C1 segment of cervical spinal cord (tissue), 14 donors: ENCODE data around the gene ERCC6L.
A peak's percentile ranks its signal among the peaks of the same experiment; 100 is the strongest.
"Not testable (repeated sequence)": the region's sequence is repeated elsewhere in the genome, so short reads cannot be mapped to it uniquely, and the experiment has no call there.

Experiments used
- DNase-seq, 14 donors: peaks; one replicate each; lab custom pipeline; 2025; lab: John Stamatoyannopoulos, UW

Gene ERCC6L

GRCh38 chrX:72253686-72254085, 14.9 kb upstream of the ERCC6L start:
- no peak for DNase-seq

- DNase-seq, result peak in 1 of 14 donors; percentile 3
These were observed 8.5 kb upstream of the ERCC6L start for GRCh38 chrX:72247206-72247942.

DNA sequence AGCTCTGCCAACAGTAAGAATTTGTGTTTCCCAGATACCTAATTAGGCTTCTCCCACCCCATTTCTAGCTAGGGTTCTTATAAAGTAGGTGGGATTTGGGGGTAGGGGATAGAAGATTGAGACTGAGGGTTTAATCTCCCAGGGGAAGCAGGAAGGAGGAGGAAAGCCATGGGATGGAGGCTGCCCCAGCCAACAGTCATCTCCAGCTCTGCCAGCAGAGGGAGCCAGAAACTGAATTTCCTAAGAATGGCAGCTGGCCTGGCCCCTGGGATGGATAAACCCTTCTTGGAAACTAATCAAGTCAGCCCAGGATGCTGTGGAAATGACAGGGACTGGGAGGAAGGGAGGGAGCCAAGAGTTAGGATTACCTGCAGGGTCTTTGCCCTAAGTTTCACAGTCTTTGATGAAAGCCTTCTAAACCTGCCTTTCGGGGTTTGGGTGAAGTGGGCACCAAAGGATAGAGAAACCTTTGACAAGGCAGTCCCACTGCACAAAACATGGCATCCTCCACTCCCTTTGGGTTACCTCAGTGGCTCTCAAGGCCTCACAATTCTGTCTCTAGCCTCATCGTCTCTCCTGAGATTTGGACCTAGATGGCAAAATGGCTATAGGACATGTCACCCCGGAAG, 6.7 kb upstream of the ERCC6L start:
- peak in 7 of 14 donors; percentile 0 to 26 (median 8) for DNase-seq

DNA sequence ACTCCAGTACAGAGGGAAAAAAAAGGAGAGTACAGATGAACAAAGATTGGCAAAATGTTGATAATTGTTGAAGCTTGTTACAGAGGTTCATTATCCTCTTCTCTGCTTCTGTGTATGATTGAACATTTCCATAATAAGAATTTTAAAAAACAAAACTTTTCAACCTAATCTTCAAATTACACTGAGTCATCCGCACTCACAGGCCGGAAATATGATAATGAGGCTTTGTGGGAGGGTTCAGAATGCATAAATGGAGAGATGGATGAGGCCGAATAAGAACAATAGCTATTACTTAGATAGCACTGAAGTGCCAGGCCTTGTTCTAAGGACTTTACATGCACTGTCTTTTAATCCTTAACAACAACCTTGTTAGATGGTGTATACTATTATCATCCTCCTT, 4.6 kb upstream of the ERCC6L start:
- no peak for DNase-seq

DNA sequence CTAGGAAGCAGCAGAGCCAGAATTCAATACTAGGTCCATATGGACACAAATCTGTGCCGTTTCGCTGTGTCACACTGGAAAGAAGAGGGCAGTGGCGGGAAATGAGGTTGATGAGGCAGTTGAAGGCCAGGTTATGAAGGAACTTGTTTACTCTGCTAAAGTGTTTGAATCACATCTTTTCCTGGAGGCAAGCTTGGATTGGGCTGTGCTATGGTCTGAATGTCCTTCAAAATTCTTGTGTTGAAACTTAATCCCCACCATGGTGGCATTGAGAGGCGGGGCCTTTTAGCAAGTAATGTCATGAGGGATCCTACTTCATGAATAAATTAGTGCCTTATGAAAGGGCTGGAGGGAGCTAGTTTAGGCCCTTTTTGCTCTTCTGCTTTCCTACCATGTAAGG, 2.1 kb upstream of the ERCC6L start:
- no peak for DNase-seq

DNA sequence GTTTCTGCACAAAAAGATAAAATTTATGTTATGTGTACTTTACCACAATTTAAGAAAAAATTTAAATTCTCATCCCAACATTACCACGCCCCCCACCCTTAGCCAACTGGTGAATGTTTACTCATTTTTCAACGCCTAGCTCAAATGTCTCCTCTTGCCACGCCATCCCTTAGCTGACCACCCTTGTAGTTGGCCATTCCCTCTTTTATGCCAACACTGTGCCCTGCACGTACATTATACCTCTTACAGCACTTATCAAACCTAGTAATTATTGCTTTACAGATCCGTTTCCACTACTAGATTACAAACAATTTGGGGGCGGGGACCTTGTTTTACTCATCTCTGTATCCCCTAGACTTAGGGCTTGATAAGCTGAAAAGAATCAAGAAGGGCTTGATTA, 644 bp downstream of the ERCC6L start:
- no peak for DNase-seq

GRCh38 chrX:72236841-72237240, 2.0 kb downstream of the ERCC6L start:
- DNase-seq, result no peak

GRCh38 chrX:72230290-72230689, 8.5 kb downstream of the ERCC6L start:
- DNase-seq, result no peak

DNA sequence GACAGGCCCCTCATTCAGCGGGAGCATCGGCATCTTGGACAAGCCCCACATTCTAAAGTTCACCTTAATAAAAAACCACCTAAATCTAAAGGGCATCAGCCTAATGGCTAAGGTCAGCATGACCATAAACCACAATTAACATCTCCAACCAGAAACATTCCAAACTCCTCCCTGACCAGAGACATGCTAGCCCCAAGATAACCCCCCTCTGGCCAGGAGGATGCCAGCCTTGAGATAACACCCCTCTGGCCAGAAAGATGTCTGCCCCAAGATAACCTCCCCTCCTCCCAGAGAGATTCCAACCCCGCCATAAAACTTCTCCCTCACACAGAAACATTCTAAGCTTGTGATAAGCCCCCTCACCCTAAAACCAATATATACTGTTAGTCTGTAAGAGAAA, 18.5 kb downstream of the ERCC6L start:
- not testable (repeated sequence) for DNase-seq

DNA sequence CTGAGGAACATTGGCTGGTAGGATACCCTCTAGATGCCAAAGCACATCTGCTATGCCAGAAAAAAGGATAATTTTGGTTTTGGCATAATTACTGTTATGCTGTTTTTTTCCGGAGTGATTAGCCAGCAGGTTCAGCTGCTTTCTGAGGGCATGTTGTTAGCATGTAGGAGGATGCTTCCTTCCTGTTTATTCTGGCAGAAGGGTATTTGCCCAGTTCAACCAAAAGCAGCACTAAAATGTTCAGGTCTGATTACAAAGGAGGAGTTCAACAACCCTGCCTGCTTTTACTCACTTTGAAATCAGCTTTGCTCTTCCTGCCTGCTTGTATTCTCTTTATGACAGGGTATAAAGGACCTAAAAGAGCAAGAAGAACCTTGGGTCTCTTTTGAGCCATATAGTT, 21.9 kb downstream of the ERCC6L start:
- no peak for DNase-seq

DNA sequence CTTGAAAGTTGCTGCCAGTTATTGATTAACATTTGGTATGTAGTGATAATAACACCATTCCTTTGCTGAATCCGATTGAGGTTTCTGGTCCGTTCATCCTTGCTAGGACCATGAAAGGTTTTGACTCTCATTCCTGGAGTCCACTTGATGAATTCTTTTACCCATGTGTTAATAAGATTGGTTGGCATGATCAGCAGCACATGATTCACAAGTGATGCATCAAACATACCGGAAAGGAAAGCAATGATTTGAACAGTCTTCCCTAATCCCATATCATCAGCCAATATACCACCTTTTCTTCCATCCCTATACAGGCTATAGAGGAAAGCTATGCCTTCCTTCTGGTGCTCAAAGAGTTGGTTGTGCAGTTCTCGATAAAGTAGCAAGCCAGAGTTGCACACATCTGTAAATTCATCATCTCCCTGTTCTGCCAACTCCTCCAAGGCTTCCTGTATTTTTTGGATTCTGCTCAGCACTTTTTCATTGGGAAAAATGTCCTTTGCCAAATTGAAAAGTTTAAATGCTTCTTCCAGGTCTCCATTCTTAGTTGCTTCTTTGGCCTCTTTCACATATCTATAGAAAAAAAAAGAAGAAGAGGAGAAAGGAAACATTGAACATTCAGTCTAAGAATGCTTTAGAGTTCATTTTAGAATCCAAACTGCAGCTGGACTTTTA, 30.6 kb downstream of the ERCC6L start:
- DNase-seq, result no peak

DNA sequence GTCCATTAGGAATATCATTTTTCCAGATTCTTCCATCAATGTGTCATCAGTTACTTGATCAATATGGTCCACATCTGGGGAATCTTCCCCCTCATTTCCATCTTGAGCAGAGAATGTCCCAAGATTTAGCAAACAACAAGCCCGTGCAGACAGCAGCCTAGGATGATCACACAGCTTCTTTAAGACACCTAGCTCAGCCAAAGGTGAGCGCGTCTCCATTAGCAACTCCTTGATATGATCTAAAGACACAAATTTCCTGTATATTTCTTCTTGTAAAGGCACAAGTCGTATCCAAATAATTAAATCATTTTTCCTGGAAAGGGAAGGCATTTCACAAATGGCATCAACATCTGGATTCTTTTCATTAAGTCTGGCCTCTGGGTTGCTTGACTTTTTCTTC, 31.5 kb downstream of the ERCC6L start:
- no peak for DNase-seq

- no peak for DNase-seq
These were observed 33.1 kb downstream of the ERCC6L start for GRCh38 chrX:72205706-72206105.

DNA sequence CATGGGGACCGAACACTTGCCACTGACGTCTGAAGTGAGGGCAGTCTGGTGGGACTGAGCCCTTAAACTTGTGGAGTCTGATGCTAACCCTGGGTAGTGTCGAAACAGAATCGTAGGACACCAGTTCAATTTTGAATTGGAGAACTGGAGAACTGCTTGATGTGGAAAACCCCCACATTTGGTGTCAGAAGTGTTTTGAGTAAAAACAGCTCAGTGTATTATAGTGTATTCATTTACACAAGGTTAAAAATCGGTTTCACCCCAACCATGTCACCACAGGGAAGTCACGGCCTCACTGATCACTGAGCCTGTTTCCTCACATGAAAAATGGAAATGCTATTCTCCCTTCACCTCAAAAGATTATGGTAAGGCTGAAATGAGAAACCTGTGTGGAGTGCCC, 35.4 kb downstream of the ERCC6L start:
- DNase-seq, result no peak

GRCh38 chrX:72202792-72203401, 35.9 kb downstream of the ERCC6L start:
- no peak for DNase-seq

DNA sequence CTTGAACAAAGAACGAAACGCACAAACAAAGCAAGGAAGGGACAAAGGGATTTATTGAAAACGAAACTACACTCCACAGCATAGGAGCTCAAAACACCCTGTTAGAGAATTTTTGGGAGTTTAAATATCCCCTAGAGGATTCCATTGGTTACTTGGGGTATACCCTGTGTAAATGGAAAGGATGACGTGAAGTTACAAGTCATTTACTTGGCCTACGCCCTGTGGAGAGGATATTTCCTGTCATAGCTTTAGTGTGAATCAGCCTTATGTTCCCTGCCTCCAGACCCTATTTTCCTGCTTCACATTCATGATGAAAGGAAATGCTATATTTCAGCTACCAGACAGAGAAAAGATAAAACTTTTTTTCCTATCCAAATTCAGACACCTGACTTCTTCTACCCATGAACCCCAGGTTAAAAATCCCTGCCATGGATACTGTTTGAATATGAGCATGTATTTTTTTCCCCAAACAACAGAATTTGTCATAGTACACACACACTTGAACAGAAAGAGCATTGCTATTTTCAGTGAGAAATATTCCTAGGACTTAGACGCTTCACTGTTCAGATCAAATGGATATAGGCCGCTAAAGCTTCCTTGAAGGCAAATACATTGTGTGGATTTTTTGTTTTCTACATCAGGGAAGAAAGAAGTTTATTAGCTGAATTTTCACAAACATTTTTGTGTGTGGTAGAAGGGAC, 36.8 kb downstream of the ERCC6L start:
- DNase-seq, result no peak

GRCh38 chrX:72182924-72183323, 55.9 kb downstream of the ERCC6L start:
- no peak for DNase-seq

GRCh38 chrX:72181178-72182125, 57.4 kb downstream of the ERCC6L start, which contains the start of gene PIN4:
TSS of gene PIN4 (plus strand) at chrX:72181757. CDS start at chrX:72181786, 29 bp downstream.
- peak; percentile 24 to 93 (median 80) for DNase-seq

DNA sequence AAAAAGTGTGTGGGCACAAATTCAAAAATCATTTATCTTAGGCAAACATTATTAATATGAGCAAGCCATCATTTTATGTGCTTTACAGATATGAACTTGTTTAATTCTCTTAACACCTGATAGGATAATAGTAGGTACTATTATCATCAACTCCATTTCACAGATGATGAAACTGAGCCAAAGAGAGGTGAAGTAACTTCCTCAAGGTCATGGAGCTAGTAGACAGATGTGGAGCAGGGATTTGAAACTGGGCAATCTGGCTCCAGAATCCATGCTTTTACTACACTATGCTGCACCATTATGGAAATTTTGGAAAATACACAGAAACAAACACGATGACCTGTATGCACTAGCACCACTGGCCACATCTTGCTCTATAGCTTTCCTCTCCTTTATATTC, 58.3 kb downstream of the ERCC6L start:
- no peak for DNase-seq

GRCh38 chrX:72176981-72177380, 61.8 kb downstream of the ERCC6L start:
- peak in 6 of 14 donors; percentile 0 to 34 (median 2) for DNase-seq
